ENCODE measurements around the gene CAPN15.

DNA sequence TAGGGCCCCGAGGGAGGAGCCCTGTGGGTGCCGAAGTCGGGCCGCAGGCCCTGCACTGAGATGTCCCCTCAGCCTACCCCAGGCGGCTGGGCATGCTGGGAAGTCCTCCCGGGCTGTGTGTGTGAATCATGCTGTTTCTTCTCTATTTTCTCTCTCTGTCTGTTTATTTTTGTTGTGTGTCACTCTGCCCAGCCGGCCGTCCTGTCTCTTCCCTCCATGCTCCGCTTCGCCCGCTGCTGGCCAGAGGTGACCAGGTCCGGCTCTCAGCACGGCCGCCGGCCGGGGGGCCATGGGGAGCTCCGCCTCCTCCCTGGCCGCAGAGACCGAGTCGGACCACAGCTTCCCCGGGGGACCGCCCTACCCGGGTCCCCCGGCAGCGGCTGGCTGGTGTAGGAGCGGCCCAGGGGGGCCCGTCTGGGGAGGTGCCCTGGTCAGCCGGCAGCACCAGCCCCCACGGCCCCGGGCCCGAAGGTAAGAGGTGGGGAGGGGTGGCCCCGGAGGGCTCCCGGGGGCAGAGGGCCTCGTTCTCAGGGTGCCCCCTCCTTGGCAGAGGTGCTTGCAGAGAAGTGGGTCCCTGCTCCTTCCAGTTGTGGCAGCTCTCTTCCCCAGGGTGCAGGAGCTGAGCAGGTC lies 12.5 kb downstream of the CAPN15 start:
- no peak for TF ChIP-seq POLR2AphosphoS5 (IDR thresholded peaks at IDR 0.05; ENCODE audit: low read depth)
- TF ChIP-seq, protein P1, sequence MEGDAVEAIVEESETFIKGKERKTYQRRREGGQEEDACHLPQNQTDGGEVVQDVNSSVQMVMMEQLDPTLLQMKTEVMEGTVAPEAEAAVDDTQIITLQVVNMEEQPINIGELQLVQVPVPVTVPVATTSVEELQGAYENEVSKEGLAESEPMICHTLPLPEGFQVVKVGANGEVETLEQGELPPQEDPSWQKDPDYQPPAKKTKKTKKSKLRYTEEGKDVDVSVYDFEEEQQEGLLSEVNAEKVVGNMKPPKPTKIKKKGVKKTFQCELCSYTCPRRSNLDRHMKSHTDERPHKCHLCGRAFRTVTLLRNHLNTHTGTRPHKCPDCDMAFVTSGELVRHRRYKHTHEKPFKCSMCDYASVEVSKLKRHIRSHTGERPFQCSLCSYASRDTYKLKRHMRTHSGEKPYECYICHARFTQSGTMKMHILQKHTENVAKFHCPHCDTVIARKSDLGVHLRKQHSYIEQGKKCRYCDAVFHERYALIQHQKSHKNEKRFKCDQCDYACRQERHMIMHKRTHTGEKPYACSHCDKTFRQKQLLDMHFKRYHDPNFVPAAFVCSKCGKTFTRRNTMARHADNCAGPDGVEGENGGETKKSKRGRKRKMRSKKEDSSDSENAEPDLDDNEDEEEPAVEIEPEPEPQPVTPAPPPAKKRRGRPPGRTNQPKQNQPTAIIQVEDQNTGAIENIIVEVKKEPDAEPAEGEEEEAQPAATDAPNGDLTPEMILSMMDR (IDR thresholded peaks at IDR 0.05; ENCODE audit: insufficient read depth, low read length): no peak
- TF ChIP-seq, protein P2, sequence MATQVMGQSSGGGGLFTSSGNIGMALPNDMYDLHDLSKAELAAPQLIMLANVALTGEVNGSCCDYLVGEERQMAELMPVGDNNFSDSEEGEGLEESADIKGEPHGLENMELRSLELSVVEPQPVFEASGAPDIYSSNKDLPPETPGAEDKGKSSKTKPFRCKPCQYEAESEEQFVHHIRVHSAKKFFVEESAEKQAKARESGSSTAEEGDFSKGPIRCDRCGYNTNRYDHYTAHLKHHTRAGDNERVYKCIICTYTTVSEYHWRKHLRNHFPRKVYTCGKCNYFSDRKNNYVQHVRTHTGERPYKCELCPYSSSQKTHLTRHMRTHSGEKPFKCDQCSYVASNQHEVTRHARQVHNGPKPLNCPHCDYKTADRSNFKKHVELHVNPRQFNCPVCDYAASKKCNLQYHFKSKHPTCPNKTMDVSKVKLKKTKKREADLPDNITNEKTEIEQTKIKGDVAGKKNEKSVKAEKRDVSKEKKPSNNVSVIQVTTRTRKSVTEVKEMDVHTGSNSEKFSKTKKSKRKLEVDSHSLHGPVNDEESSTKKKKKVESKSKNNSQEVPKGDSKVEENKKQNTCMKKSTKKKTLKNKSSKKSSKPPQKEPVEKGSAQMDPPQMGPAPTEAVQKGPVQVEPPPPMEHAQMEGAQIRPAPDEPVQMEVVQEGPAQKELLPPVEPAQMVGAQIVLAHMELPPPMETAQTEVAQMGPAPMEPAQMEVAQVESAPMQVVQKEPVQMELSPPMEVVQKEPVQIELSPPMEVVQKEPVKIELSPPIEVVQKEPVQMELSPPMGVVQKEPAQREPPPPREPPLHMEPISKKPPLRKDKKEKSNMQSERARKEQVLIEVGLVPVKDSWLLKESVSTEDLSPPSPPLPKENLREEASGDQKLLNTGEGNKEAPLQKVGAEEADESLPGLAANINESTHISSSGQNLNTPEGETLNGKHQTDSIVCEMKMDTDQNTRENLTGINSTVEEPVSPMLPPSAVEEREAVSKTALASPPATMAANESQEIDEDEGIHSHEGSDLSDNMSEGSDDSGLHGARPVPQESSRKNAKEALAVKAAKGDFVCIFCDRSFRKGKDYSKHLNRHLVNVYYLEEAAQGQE (IDR thresholded peaks at IDR 0.05; ENCODE audit: insufficient replicate concordance, low read depth): no peak
- TF ChIP-seq GABPA (IDR thresholded peaks at IDR 0.05; ENCODE audit: low read depth): no peak

Measured in HL-60 (cell line).